HG02884 (cell line): ENCODE data around the gene MTMR6.

Source experiments
- ATAC-seq: cut with Tn5 transposase; IDR thresholded peaks from one replicate; pipeline ENCODE4 v1.9.1; 2021; ENCODE audit warnings: mild to moderate bottlenecking, moderate library complexity; ENCODE audit not compliant: unreplicated experiment

Gene MTMR6

GRCh38 chr13:25218019-25218418 lies 69.3 kb downstream of the MTMR6 start:
- no peak for ATAC-seq

GRCh38 chr13:25217023-25217885 lies 70.0 kb downstream of the MTMR6 start:
- no peak for ATAC-seq

- no peak for ATAC-seq
Observed at GRCh38 chr13:25215253-25215575, 72.1 kb downstream of the MTMR6 start.

- ATAC-seq = no peak
Observed at GRCh38 chr13:25214491-25215252, 72.6 kb downstream of the MTMR6 start.

GRCh38 chr13:25213715-25214114 lies 73.6 kb downstream of the MTMR6 start:
- ATAC-seq = no peak

- no peak for ATAC-seq
Observed at GRCh38 chr13:25210842-25211569, 76.3 kb downstream of the MTMR6 start.

GRCh38 chr13:25207291-25207810 lies 79.9 kb downstream of the MTMR6 start:
- no peak for ATAC-seq

- no peak for ATAC-seq
Observed at GRCh38 chr13:25204863-25205262, 82.4 kb downstream of the MTMR6 start.

GRCh38 chr13:25203127-25203740 lies 84.1 kb downstream of the MTMR6 start:
- no peak for ATAC-seq

- ATAC-seq = no peak
Observed at GRCh38 chr13:25200783-25201182, 86.5 kb downstream of the MTMR6 start.

GRCh38 chr13:25198647-25199046 lies 88.6 kb downstream of the MTMR6 start:
- ATAC-seq = no peak

GRCh38 chr13:25196971-25197370 lies 90.3 kb downstream of the MTMR6 start:
- no peak for ATAC-seq
